Measurements from ENCODE around the gene UBQLN4.
"Not testable (repeated sequence)": the region's sequence is repeated elsewhere in the genome, so short reads cannot be mapped to it uniquely, and the experiment has no call there.

UBQLN4 gene

DNA sequence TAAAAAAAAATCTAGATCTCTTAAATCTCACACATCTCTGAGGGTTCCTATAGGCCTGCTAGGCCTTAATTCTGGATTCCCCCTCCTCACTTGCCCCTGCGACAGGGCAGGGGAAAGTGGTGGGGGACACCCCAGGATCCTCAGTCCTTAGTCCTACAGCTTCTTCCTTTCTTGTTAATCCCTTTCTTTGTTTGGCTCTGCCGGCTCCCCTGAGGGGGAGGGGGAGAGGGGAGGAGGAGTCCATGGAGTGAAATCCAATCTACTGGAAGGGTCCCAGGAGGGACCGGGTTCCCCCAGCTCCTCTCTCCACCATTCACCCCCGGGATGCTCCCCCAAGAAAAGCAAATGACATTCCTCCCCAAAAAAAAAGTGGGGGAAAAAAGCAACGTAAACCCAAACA, 20.1 kb upstream of the UBQLN4 start:
- DNase-seq = no peak
- Histone ChIP-seq H3K27ac (ENCODE audit: insufficient read depth, low read length, poor library complexity, severe bottlenecking) (no peak overlapping the region), H3K36me3 (ENCODE audit: control insufficient read depth, insufficient read depth, low read length) (no peaks in the 10 kb centered on the region), H3K27me3 (replicated peaks; ENCODE audit: control insufficient read depth, insufficient read depth, low read length, poor library complexity, severe bottlenecking) (no peaks in the 10 kb centered on the region), H3K4me3 (ENCODE audit: insufficient read depth, low read depth, low read length, poor library complexity, severe bottlenecking) (no peak overlapping the region), H3K9me3 (ENCODE audit: control insufficient read depth, low read length) (no peaks in the 10 kb centered on the region), H3K4me1 (ENCODE audit: control insufficient read depth, insufficient read depth, low read length, poor library complexity, severe bottlenecking) (no peaks in the 10 kb centered on the region)

DNA sequence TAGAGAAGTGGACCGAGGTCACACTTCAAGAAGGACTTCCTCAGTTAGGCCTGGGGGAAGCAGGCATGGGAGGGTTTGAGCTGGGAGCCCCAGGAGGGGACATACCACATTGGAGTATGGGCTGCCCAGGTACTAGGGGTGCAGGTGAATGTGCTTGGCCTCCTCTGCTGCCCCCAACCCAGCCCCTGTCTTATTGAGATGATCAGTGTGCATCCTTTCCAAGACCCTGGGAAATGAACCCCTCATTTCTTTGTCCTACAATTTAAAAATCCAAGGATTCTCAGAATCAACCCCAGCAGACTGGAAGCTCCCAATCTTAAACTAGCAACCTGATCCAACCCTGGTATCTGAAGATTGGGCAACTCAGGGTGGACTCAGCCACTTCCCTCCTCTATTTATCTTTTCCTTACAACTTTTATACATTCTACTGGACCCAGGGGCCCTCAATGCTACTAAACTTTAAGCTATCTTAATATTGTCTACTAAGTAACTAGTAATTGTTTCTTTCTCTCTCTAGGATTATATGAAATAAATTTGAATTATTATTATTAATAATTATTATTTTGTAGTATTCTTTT, 19.6 kb upstream of the UBQLN4 start:
- H3K9me3 ChIP-seq (ENCODE audit: control insufficient read depth, low read length) = no peaks in the 10 kb centered on the region
- H3K4me3 ChIP-seq (ENCODE audit: insufficient read depth, low read depth, low read length, poor library complexity, severe bottlenecking) = no peak overlapping the region
- no peaks in the 10 kb centered on the region for H3K27me3 ChIP-seq (replicated peaks; ENCODE audit: control insufficient read depth, insufficient read depth, low read length, poor library complexity, severe bottlenecking)
- H3K27ac ChIP-seq (ENCODE audit: insufficient read depth, low read length, poor library complexity, severe bottlenecking) = no peak overlapping the region
- no peak for DNase-seq
- H3K36me3 ChIP-seq (ENCODE audit: control insufficient read depth, insufficient read depth, low read length) = no peaks in the 10 kb centered on the region
- H3K4me1 ChIP-seq (ENCODE audit: control insufficient read depth, insufficient read depth, low read length, poor library complexity, severe bottlenecking) = no peaks in the 10 kb centered on the region

DNA sequence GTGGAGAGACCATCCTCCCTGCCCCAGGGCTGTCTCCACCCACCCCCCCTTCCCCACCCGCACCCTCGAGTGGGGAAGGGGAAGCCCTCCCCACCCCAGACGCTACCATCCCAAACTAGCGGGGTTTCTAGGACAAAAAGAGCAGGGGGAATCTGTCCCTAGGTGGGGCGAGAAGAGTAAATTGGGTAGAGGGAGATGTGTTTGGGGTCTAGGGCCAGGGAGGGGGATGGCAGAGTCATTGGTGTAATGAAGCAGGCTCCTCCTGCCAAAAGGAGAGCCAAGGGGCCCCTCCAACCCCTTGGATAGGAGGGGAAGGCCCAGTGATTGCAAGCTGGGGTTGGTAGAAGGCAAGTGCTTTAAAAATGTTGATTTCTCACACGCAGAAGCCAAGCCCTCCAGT, 18.7 kb upstream of the UBQLN4 start:
- no peaks in the 10 kb centered on the region for H3K27me3 ChIP-seq (replicated peaks; ENCODE audit: control insufficient read depth, insufficient read depth, low read length, poor library complexity, severe bottlenecking)
- no peaks in the 10 kb centered on the region for H3K36me3 ChIP-seq (ENCODE audit: control insufficient read depth, insufficient read depth, low read length)
- no peaks in the 10 kb centered on the region for H3K9me3 ChIP-seq (ENCODE audit: control insufficient read depth, low read length)
- no peak for DNase-seq
- no peak overlapping the region for H3K27ac ChIP-seq (ENCODE audit: insufficient read depth, low read length, poor library complexity, severe bottlenecking)
- H3K4me1 ChIP-seq (ENCODE audit: control insufficient read depth, insufficient read depth, low read length, poor library complexity, severe bottlenecking) = no peaks in the 10 kb centered on the region
- no peak overlapping the region for H3K4me3 ChIP-seq (ENCODE audit: insufficient read depth, low read depth, low read length, poor library complexity, severe bottlenecking)

DNA sequence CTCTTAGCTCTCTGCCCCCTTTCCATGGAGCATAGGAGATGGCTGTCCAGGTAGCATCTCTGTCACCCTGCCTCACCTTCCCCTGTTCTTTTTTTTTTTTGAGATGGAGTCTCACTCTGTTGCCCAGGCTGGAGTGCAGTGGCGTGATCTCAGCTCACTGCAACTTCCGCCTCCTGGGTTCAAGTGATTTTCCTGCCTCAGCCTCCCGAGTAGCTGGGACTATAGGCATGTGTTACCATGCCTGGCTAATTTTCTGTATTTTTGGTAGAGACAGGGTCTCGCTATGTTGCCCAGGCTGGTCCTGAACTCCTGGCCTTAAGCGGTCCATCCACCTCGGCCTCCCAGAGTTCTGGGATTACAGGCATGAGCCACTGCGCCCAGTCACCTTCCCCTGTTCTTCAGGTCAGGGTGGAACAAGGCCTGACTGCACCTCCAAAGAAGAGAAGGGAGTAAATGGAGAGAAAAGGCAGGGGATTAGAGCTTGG, 17.8 kb upstream of the UBQLN4 start:
- not testable (repeated sequence) for H3K27ac ChIP-seq (ENCODE audit: insufficient read depth, low read length, poor library complexity, severe bottlenecking); H3K36me3 ChIP-seq (ENCODE audit: control insufficient read depth, insufficient read depth, low read length); H3K4me3 ChIP-seq (ENCODE audit: insufficient read depth, low read depth, low read length, poor library complexity, severe bottlenecking); H3K4me1 ChIP-seq (ENCODE audit: control insufficient read depth, insufficient read depth, low read length, poor library complexity, severe bottlenecking); H3K27me3 ChIP-seq (replicated peaks; ENCODE audit: control insufficient read depth, insufficient read depth, low read length, poor library complexity, severe bottlenecking); DNase-seq; H3K9me3 ChIP-seq (ENCODE audit: control insufficient read depth, low read length)

DNA sequence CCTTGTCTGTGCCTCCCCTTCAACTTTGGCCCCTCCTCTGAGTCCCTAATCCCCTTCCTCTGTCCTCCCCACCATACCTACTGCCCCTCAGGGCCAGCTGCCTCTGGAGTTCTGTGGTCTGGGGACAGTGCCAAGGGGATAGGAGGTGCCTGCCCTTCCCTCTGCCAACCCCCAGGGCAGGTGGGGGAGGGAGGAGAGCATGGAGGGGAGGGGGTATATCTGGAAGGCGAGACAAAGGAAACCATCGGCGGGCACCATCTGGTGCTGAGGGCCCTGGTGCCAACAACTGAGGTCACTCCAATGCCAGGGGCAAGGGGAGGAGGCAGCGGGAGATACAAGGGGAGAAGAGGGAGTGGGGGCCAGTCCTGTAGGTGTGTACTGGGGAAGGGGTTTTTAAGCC, 16.9 kb upstream of the UBQLN4 start:
- H3K27ac ChIP-seq (ENCODE audit: insufficient read depth, low read length, poor library complexity, severe bottlenecking) = no peak overlapping the region
- no peaks in the 10 kb centered on the region for H3K4me1 ChIP-seq (ENCODE audit: control insufficient read depth, insufficient read depth, low read length, poor library complexity, severe bottlenecking)

DNA sequence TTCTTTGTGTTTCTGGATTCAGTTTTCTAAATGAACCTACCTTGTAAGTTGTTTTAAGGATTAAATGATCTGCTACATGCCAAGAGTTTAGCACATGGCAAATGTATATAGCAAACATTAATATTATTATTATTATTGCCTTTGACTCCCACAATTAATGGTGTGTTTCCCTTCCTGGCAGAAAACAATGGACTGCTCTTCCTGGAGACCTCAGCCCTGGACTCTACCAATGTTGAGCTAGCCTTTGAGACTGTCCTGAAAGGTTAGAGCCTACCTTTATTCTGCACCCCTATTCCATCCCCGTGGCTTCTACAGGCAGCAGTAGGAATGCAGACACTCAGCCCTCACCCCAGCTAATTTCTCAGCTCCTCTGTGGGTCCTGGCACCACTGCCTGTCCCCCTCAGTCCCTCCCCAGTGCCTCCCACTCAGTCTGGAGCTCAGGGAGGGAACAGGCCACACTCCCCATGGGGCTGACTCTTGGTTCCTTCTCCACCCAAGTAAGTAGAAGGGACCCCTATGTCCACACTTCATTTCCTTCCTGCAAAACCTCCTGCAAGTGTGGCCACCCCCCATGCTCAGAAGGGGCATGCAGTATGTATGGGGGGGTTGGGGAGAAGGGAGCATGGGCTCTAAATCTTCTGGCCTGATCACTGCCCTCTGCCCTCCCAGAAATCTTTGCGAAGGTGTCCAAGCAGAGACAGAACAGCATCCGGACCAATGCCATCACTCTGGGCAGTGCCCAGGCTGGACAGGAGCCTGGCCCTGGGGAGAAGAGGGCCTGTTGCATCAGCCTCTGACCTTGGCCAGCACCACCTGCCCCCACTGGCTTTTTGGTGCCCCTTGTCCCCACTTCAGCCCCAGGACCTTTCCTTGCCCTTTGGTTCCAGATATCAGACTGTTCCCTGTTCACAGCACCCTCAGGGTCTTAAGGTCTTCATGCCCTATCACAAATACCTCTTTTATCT, 16.2 kb upstream of the UBQLN4 start:
- Histone ChIP-seq H3K4me3 (ENCODE audit: insufficient read depth, low read depth, low read length, poor library complexity, severe bottlenecking) (no peak overlapping the region), H3K36me3 (ENCODE audit: control insufficient read depth, insufficient read depth, low read length) (no peaks in the 10 kb centered on the region), H3K4me1 (ENCODE audit: control insufficient read depth, insufficient read depth, low read length, poor library complexity, severe bottlenecking) (no peaks in the 10 kb centered on the region), H3K9me3 (ENCODE audit: control insufficient read depth, low read length) (no peaks in the 10 kb centered on the region), H3K27me3 (replicated peaks; ENCODE audit: control insufficient read depth, insufficient read depth, low read length, poor library complexity, severe bottlenecking) (no peaks in the 10 kb centered on the region), H3K27ac (ENCODE audit: insufficient read depth, low read length, poor library complexity, severe bottlenecking) (no peak overlapping the region)
- no peak for DNase-seq

More for the DNA sequence above, 16.9 kb upstream of the UBQLN4 start:
- H3K4me3 ChIP-seq (ENCODE audit: insufficient read depth, low read depth, low read length, poor library complexity, severe bottlenecking) = no peak overlapping the region
- H3K27me3 ChIP-seq (replicated peaks; ENCODE audit: control insufficient read depth, insufficient read depth, low read length, poor library complexity, severe bottlenecking) = no peaks in the 10 kb centered on the region
- no peaks in the 10 kb centered on the region for H3K9me3 ChIP-seq (ENCODE audit: control insufficient read depth, low read length)
- no peaks in the 10 kb centered on the region for H3K36me3 ChIP-seq (ENCODE audit: control insufficient read depth, insufficient read depth, low read length)
- no peak for DNase-seq

DNA sequence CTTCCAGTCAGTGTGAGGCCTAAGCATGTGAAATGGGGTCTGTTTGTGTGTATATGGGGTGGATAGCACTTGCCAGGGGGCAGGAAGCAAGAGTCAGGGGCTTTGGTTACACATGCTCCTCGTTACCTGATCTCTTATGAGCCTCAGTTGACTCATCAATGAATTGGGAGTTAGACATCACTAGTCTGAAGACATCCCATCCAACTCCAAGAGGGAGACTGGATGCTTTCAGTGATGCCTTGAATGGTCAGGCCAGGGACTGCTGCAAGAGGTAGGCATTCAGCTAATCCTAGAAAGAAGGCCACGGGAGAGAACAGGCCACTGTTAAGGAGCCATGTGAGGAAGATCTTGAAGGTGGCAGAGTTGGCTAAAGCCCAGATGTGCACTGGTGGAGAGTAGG, 13.7 kb upstream of the UBQLN4 start:
- no peak overlapping the region for H3K4me3 ChIP-seq (ENCODE audit: insufficient read depth, low read depth, low read length, poor library complexity, severe bottlenecking)
- H3K4me1 ChIP-seq (ENCODE audit: control insufficient read depth, insufficient read depth, low read length, poor library complexity, severe bottlenecking) = no peaks in the 10 kb centered on the region
- no peaks in the 10 kb centered on the region for H3K27me3 ChIP-seq (replicated peaks; ENCODE audit: control insufficient read depth, insufficient read depth, low read length, poor library complexity, severe bottlenecking)
- no peak for DNase-seq
- H3K27ac ChIP-seq (ENCODE audit: insufficient read depth, low read length, poor library complexity, severe bottlenecking) = no peak overlapping the region
- no peaks in the 10 kb centered on the region for H3K9me3 ChIP-seq (ENCODE audit: control insufficient read depth, low read length)
- H3K36me3 ChIP-seq (ENCODE audit: control insufficient read depth, insufficient read depth, low read length) = no peaks in the 10 kb centered on the region

DNA sequence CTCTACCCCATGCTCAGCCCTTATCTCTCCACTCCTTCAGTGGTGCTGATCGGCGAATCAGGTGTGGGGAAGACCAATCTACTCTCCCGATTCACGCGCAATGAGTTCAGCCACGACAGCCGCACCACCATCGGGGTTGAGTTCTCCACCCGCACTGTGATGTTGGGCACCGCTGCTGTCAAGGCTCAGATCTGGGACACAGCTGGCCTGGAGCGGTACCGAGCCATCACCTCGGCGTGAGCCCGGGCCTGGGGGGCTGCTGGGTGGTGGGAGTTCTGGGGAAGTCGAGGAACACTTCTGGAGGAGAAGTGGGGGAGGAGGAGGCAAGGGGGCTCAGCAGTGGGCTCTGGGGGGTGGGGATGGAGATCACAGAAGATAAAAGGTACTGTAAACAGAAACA, 12.3 kb upstream of the UBQLN4 start:
- Histone ChIP-seq H3K36me3 (ENCODE audit: control insufficient read depth, insufficient read depth, low read length) (no peaks in the 10 kb centered on the region), H3K27me3 (replicated peaks; ENCODE audit: control insufficient read depth, insufficient read depth, low read length, poor library complexity, severe bottlenecking) (no peaks in the 10 kb centered on the region), H3K4me1 (ENCODE audit: control insufficient read depth, insufficient read depth, low read length, poor library complexity, severe bottlenecking) (no peaks in the 10 kb centered on the region), H3K9me3 (ENCODE audit: control insufficient read depth, low read length) (no peaks in the 10 kb centered on the region), H3K27ac (ENCODE audit: insufficient read depth, low read length, poor library complexity, severe bottlenecking) (no peak overlapping the region), H3K4me3 (ENCODE audit: insufficient read depth, low read depth, low read length, poor library complexity, severe bottlenecking) (no peak overlapping the region)
- no peak for DNase-seq

DNA sequence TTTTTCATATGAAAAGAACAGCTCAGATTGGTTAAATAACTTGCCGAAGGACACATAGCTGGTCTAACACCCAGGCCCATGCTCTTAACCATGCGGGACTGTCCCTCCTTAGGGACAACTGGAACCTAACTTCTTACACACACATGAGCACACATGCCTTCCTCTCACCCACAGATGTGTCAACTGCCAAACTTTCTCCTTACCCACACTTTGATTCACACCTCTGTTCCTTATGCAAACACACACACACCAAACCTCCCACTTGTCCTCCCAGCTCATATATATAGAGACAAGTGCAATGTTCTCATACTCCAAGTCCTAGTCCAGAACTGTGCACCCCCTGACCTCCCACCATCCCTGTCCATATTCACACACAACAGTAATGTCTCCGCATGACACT, 11.6 kb upstream of the UBQLN4 start:
- Histone ChIP-seq H3K27ac (ENCODE audit: insufficient read depth, low read length, poor library complexity, severe bottlenecking) (no peak overlapping the region), H3K27me3 (replicated peaks; ENCODE audit: control insufficient read depth, insufficient read depth, low read length, poor library complexity, severe bottlenecking) (no peaks in the 10 kb centered on the region), H3K9me3 (ENCODE audit: control insufficient read depth, low read length) (no peaks in the 10 kb centered on the region), H3K4me1 (ENCODE audit: control insufficient read depth, insufficient read depth, low read length, poor library complexity, severe bottlenecking) (no peaks in the 10 kb centered on the region), H3K36me3 (ENCODE audit: control insufficient read depth, insufficient read depth, low read length) (no peaks in the 10 kb centered on the region), H3K4me3 (ENCODE audit: insufficient read depth, low read depth, low read length, poor library complexity, severe bottlenecking) (no peak overlapping the region)
- no peak for DNase-seq

DNA sequence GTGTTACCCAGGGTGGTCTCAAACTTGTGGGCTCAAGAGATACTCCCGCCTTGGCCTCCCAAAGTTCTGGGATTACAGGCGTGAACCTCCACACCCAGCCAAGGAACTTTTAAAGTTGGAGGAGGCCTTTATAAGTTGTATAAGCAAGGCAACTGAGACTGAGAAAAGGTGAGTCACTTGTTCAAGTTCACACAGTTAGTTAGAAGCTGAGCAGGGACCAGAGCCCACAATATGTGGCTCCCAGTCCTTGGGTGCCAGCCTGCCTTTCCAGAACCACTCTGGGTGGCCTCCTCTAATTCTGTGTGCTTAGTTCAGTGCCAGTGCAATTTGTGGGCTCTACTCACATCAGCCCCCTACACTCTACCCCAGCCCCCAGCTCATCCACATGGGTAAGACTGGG, 11.0 kb upstream of the UBQLN4 start:
- no peak overlapping the region for H3K4me3 ChIP-seq (ENCODE audit: insufficient read depth, low read depth, low read length, poor library complexity, severe bottlenecking)
- H3K4me1 ChIP-seq (ENCODE audit: control insufficient read depth, insufficient read depth, low read length, poor library complexity, severe bottlenecking) = no peaks in the 10 kb centered on the region
- no peak for DNase-seq
- no peaks in the 10 kb centered on the region for H3K9me3 ChIP-seq (ENCODE audit: control insufficient read depth, low read length)
- no peak overlapping the region for H3K27ac ChIP-seq (ENCODE audit: insufficient read depth, low read length, poor library complexity, severe bottlenecking)
- no peaks in the 10 kb centered on the region for H3K36me3 ChIP-seq (ENCODE audit: control insufficient read depth, insufficient read depth, low read length)
- no peaks in the 10 kb centered on the region for H3K27me3 ChIP-seq (replicated peaks; ENCODE audit: control insufficient read depth, insufficient read depth, low read length, poor library complexity, severe bottlenecking)
